ENCODE results near the gene PBRM1.
"Not testable (repeated sequence)": the region's sequence is repeated elsewhere in the genome, so short reads cannot be mapped to it uniquely, and the experiment has no call there.

Gene PBRM1

GRCh38 chr3:52704611-52705437, 19.1 kb upstream of the PBRM1 start:
- no peak for DNase-seq (ENCODE audit: low read depth in 2 of 2)

DNA sequence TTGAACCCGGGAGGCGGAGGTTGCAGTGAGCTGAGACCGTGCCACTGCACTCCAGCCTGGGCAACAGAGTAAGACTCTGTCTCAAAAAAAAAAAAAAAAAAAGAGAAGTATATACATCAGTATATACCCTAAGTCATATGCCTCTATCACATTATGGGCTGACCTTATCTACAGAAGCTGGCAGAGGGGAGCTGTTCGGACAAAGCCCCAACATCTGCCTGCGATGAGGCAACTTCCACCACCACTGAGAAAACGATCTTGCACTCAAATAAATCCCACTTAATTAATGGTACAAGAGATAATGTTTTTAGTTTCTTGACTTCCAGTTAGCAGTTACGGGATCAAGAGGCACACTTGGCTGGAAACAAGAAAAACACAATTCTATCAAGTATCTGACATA, 17.6 kb upstream of the PBRM1 start:
- no peak for DNase-seq (ENCODE audit: low read depth in 2 of 2)

GRCh38 chr3:52697632-52697965, 11.9 kb upstream of the PBRM1 start:
- DNase-seq (ENCODE audit: low read depth in 2 of 2): no peak

DNA sequence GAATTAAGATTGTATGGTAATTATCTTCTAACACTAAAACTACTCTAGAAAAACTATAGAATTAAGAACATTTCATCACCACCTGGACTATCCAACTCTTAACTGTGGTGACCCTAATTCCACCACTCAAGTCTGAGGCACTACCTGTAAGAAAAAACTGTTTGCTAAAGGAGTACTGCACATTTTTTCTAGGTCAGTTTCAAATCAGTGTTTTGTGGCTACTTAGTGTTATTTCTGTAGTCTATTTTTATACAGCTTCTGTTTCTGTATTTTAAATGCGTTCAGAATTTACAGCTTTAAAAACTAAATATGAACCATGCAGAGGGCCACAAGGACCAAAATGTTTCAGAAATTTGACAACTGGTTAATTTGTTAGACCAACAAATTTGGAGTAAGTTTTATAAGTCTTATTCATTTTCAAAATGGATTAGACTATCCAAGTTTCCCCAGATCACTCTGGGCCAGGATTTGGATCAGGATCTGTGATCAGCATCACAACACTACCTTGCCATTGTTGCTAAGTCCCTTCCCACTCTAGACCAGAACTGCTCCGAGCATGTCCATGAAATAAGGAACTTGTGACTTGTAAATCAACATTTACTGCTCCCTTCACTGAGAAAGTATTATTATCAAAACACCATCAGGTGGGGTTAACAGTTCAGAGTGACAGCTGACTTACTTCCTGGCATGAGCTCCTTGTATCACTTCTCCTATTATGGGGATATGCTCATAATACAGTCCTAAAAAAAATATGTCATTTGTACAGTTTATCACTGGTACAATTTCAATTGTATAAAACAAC, 11.3 kb upstream of the PBRM1 start:
- DNase-seq (ENCODE audit: low read depth in 2 of 2): no peak

GRCh38 chr3:52695798-52696671, 10.3 kb upstream of the PBRM1 start:
- no peak for DNase-seq (ENCODE audit: low read depth in 2 of 2)

DNA sequence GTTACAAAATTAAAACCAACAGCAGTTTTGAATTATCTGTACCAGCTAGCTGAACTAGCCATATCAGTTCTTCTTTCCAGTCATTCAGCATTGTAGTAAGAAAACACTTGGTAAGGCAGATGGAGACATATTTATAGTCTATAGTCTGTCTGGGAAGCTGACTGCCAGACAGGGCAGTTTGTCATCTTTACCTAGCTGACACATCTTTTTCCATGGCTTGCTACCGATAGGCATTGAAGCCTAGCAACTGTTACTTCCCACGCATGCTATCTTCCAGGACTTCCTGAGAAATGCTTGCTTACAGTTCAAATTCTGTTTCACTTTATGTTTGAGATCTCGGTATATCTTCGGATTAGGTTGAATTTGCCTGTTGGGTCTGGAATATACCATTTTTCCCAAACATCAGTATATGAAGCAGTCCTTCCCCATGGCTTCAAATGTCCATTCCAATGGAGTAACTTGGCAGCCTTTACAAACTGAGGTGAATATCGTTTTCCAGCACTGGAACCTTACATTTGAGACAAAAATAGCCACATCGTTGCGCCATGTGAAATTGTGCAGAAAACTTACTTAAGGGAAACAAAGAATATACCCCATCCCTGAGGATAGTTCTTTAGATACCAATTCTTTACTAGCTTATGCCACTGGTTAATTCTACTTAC, 8.9 kb upstream of the PBRM1 start:
- DNase-seq (ENCODE audit: low read depth in 2 of 2): no peak

DNA sequence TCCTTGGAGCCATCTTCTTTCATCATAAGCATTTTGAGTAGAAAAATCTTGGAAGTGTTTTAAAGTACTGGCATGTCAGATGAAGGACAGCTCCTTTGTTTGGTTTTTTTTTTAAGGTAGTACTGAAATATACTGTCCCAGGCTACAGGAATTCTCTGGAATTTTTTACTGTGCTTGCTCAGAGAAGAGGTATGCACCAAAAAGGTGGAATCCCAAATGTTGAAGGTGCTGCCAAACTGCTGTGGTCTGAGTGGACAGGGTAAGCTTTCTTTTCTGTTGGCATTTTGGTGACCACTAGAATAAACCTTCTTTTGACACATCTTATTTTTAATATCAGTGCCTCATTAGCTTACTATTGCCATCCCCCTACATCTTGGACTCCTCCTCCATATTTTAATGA, 7.4 kb upstream of the PBRM1 start:
- DNase-seq (ENCODE audit: low read depth in 2 of 2): no peak

DNA sequence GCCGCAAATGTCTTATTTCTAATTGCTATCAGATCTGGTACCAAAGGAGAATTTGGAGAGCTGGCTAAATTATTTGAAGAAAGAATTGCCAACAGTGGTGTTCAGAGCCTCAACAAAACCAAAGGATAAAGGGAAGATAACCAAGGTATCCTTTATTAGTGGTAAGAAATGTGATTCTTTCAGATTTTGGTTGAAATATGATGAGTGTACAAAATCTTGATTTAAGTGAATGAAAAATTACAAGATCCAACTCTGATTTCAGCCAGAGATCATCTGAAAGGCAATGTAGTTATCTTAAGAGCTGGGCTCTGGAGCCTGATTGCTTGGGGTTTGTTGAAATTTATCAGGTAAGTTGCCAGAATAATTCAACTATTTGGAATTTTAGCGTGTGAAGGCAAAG, 4.8 kb upstream of the PBRM1 start:
- DNase-seq (ENCODE audit: low read depth in 2 of 2): no peak

DNA sequence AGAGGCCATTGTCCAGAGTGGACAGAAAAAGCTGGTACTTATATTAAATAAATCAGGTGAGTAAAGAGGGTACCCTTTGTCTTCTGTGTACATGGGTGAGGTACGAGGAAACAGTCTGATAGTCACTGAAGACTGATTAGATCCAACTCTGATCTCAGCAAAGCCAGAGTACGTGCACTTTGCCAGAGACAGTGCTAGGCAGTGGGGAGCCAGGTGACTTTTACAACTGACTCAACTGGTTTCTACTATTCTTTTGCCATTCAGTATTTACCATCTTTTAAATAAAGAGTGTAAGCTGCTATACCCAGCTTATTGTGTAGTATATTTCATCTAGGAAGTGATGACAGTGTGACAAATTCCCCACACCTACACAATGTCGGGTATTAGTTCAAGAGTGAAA, 3.4 kb upstream of the PBRM1 start:
- no peak for DNase-seq (ENCODE audit: low read depth in 2 of 2)

DNA sequence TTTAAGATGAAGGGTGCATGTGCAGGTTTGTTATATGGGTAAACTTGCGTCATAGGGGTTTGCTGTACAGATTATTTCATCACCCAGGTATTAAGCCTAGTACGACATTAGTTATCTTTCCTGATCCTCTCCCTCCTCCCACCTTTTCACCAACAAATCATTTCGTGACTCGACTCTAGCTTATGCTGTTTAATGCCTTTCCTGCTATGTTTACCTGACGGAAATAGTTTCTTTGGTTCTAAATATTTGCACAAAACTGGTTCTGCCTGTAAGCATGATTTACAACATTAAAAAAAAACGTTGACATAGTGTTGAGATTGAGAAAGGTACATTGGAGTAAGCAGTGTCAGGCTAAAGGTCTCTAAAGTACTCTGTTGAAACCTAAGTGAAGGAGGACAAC, 2.6 kb upstream of the PBRM1 start:
- DNase-seq (ENCODE audit: low read depth in 2 of 2): no peak

- DNase-seq (ENCODE audit: low read depth in 2 of 2): peak; percentile 52 to 53
These were observed 416 bp downstream of the PBRM1 start for GRCh38 chr3:52685285-52685708.

DNA sequence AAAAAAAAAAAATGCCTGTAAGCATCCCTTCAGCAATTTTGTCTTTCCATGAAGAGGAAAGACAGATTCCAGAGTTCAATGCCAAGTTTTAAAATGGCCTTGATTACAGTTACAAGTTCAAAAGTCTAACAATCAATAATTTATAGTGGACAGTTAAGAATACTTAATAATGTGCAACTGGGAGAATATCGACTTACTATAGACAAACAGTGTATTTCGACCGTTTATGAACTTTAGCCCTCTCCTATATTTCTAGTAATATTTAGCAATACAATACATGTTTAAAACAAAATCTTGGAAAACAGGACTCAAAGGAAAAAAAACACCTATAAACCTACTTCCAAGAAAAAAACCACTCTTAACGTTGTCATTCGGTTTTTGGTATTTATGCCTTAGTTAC, 1.5 kb downstream of the PBRM1 start:
- DNase-seq (ENCODE audit: low read depth in 2 of 2): no peak

DNA sequence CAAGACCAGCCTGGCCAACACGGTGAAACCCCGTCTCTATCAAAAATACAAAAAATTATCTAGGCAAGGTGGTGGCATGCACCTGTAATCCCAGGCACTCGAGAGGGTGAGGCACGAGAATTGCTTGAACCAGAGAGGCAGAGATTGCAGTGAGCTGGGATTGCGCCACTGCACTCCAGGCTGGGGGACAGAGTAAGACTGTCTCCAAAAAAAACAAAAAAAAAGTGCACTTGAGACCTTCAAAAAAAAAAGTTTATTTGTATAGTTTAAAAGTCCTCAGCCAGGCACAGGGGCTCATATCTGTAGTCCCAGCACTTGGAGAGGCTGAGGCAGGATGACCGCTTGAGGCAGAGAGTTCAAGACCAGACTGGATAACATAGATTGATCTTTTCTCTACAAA, 2.1 kb downstream of the PBRM1 start:
- DNase-seq (ENCODE audit: low read depth in 2 of 2): no peak

- DNase-seq (ENCODE audit: low read depth in 2 of 2): no peak
These were observed 3.7 kb downstream of the PBRM1 start for GRCh38 chr3:52682016-52682415.

DNA sequence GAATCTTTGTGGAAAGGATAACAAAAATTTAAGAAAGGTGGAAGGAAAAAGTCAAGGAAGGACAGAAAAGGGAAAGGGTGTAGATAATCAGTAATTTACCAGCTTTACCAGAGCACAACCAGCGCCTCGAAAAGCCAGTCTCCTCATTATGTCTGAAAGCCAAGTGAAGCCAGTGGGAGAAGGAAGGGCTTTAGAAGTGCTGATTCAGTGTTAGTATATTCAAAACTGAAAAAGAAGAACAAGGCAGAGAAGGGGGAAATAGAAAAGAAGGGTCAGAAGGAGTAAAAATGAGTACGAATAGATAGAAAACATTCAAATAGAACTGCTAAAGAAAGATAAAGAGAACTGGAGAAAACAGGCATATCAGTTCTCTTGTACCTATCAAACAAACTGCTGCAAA, 4.1 kb downstream of the PBRM1 start:
- DNase-seq (ENCODE audit: low read depth in 2 of 2): no peak

DNA sequence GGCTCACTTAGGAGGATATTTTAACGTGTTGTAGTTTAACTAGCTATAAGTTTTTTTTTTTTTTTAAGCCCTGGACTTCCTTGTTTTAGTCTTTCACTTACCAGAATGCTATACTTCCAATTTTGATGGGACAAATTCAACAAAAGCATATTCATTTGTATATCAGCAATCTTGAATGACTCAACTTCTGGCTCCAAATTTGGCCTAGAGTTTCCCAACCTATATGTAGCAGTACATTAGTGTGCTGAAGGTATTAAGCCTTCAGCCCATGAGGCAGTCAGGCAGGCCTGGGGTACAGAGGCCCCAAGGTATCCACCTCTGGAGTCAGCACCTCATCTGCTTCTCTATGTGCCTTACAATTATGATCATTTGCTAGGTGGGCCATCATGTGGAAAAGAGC, 5.9 kb downstream of the PBRM1 start:
- no peak for DNase-seq (ENCODE audit: low read depth in 2 of 2)

- no peak for DNase-seq (ENCODE audit: low read depth in 2 of 2)
These were observed 6.5 kb downstream of the PBRM1 start for GRCh38 chr3:52679199-52679538.

DNA sequence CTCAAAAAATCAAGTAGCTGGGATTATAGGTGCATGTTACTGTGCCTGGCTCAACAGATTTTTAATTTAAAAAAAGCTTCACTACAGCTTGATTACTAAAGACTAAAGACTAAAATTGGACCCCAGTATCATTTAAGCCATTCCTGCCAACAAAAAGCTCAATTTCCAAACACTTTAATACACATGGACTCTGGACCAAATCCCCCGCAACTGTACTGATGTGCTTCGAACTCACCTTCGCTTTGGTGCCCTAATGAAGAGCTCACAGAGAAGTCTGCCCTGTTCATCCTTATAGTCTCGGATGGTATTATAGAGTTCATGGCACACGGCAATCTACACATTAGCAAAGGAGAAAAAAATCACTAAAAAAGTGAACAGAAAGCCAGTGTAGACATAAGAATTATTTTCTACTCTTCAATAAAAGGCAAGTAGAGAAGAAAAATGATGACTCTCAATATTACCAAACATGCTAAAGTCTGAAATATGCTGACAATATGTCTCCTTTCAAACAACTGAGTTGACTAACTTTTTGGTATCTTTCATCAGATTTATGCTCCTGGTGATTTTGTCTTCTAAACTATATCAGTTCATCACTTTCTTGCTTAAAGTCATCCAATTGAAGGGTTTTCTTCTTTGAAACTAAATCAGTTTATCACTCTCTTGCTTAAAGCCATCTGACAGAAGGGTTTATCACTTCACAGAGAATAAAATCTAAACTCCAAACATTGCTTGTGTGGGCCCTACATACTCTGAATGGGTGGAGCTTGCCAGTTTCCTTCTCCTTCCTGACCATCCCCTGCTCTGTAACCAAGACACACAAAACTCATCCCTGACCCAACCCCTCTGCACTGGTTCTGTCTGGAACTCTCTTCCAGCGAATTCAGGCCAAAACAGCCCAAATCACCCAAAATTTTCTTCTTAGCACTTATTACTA, 7.2 kb downstream of the PBRM1 start:
- no peak for DNase-seq (ENCODE audit: low read depth in 2 of 2)

GRCh38 chr3:52676201-52676600, 9.5 kb downstream of the PBRM1 start:
- not testable (repeated sequence) for DNase-seq (ENCODE audit: low read depth in 2 of 2)

DNA sequence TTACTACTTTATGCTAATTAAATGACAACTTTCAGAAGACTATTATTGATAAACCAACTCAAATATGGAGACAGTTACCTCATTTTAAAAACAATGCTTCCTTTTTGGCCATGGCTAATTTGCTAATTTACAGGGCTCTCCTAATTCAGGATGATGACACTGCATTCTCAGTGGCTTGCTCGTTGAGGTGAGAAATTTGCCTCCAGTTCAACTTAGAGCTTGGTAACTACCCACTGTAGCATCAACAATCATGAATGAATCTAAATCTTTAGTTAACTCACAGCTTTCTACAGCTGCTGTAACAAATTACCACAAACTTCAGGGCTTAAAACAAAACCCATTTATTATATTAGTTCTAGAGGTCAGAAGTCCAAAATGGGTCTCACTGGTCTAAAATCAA, 14.0 kb downstream of the PBRM1 start:
- DNase-seq (ENCODE audit: low read depth in 2 of 2): no peak
